GM13977 (cell line): ENCODE results near the gene TMEM132D.

Experiments used
- DNase-seq: peaks from one replicate; pipeline ENCODE4 v3.0.0; 2012; ENCODE audit warnings: low spot score
- CTCF ChIP-seq: IDR thresholded peaks from 2 replicates; pipeline ENCODE4 v1.5.1; 2012; ENCODE audit warnings: mild to moderate bottlenecking, control low read depth; ENCODE audit not compliant: insufficient read depth; ENCODE audit errors: extremely low read depth, missing control alignments
- in situ Hi-C: fragments of 300-500 bp; cut with MboI; formaldehyde crosslinking; loops from one replicate; pipeline ENCODE4 v1.12.0; 2022; ENCODE audit warnings: low sequenced_read_pairs, low pct_unique_long_range_greater_than_20kb, mixed read lengths, inconsistent platforms; ENCODE audit not compliant: unreplicated experiment

Gene TMEM132D

GRCh38 chr12:129588142-129588541 is 315.7 kb downstream of the TMEM132D start:
- in situ Hi-C loops, result no loop called here
- TF ChIP-seq CTCF, result no peak
- DNase-seq, result no peak

DNA sequence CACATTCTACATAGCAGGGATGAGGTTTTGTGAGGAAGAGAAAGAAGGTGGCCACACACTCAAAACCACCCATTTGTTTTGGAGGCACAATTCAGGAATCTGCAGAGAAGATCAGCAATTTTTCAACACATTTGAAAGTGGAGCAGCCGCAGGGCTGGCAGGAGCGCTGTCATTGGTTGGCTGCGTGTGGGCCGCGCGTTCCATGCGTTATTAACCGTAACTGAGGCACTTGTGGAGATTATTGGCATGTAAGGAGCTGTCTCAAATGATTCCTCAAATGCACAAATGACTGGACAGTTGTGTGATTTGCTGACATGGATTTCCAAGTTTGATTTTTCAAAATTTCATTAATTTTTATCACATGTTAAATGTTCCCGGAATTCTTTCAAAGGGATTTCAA is 318.5 kb downstream of the TMEM132D start:
- no peak for TF ChIP-seq CTCF
- DNase-seq, result no peak
- in situ Hi-C loops, result no loop called here

DNA sequence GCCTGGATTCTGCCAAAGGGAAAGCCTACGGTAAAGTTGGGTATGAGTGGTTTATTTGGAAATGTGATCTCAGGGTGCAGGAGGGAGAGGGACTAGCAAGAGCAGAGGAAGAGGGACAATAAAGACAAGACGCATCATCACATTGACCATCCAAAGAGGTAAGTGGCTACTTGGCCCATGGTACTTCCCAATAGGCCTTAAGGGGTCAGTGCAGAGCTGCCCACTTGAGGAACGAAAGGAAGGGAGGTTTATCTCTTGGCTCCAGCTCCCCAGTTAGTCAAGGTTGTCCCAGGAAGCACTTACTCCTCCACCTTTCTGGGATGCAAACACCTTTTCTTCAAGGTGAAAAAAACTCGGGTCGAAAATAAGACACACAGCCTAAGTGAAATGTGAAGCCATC is 323.9 kb downstream of the TMEM132D start:
- TF ChIP-seq CTCF, result no peak
- DNase-seq, result no peak
- in situ Hi-C loops, result no loop called here

GRCh38 chr12:129571901-129572494 is 331.8 kb downstream of the TMEM132D start:
- in situ Hi-C loops, result no loop called here
- no peak for DNase-seq
- TF ChIP-seq CTCF, result no peak

- no peak for DNase-seq
- no peak for TF ChIP-seq CTCF
- in situ Hi-C loops, result no loop called here
These were observed 332.9 kb downstream of the TMEM132D start for GRCh38 chr12:129570796-129571400.

- in situ Hi-C loops, result no loop called here
- no peak for DNase-seq
- TF ChIP-seq CTCF, result no peak
These were observed 337.0 kb downstream of the TMEM132D start for GRCh38 chr12:129566800-129567199.
